Subcutaneous adipose tissue (tissue), 4 donors: ENCODE results near the gene PFDN6. TPM values are rescaled to one million over a fixed set of nuclear protein-coding genes. Genes with fewer than 3 reads are reported as not detected.

Experiments
- CTCF ChIP-seq: fragments of 450-650 bp; IDR thresholded peaks from one replicate; pipeline ENCODE4 v1.5.1; 2016; ENCODE audit warnings: low read depth, mild to moderate bottlenecking, control low read depth, antibody characterized with exemption, moderate library complexity
- total RNA-seq, 4 donors: library from RNA; depleted of rRNA; stranded (reverse); fragments of >200 nt; gene quantifications; one replicate each; pipeline ENCODE4 v1.1.0, GENCODE V29; 2016

PFDN6 gene
- total RNA-seq, 4 donors from 2014 or later, result 17.1 to 31.0 (median 23.4) TPM

GRCh38 chr6:33276864-33277662, 12.3 kb upstream of the PFDN6 start, which contains the start of gene B3GALT4:
Gene B3GALT4 (plus strand): TSS chr6:33277123. CDS start chr6:33277420, 297 bp downstream.
- no peak for TF ChIP-seq CTCF

- no peak for TF ChIP-seq CTCF
Observed at GRCh38 chr6:33277663-33278391, 11.6 kb upstream of the PFDN6 start.

- TF ChIP-seq CTCF, result no peak
Observed at GRCh38 chr6:33278392-33278741, 11.0 kb upstream of the PFDN6 start.

- TF ChIP-seq CTCF, result no peak
Observed at GRCh38 chr6:33278810-33279209, 10.6 kb upstream of the PFDN6 start.

- no peak for TF ChIP-seq CTCF
Observed at GRCh38 chr6:33279257-33279695, 10.1 kb upstream of the PFDN6 start.

- no peak for TF ChIP-seq CTCF
Observed at GRCh38 chr6:33279971-33280511, 9.4 kb upstream of the PFDN6 start.

- no peak for TF ChIP-seq CTCF
Observed at GRCh38 chr6:33280539-33280938, 8.9 kb upstream of the PFDN6 start.
